ENCODE measurements around the gene PRDM13.

Gene PRDM13

DNA sequence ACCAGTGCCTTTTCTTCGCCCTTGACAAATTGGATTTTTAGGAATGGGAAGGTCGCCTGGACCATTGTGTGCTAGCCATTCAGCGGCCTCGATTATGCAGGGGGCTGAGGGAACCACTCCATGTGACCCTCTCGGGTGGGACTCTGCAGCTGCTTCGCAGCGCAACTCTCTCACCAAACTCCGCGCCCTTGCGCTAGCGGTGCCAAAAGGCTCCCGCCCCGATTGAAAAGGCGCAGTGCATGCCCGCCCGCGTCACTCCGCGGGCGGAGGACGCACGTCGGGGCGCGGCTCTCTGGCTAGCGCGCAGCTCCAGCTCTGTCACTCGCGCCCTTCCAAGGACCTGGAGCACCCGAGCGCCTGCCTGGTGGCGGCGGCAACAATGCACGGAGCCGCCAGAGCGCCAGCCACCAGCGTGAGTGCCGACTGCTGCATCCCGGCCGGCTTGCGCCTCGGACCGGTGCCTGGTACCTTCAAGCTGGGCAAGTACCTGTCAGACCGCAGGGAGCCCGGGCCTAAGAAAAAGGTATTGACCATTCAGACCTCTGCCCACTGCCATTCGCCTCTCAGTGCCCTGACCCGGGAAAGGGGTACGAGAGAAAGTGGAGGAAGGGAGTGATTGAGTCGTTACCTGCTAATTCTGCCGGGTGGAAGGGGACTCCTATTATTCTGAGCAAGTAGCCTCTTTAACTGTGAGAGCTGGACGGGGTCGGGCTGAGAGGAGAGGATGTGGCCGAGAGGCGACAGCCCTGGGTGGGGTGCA, at the start of gene PRDM13:
Gene PRDM13, plus strand, starts transcription at position 178 of the 760 bp plus-strand sequence. Its CDS starts 202 bp downstream, at position 380.
- H3K9me3 Mint-ChIP-seq, result no peaks in the 10 kb centered on the region
- H3K4me3 Mint-ChIP-seq, result no peak within 1 kb of the TSS
- peaks cover 8% of the 10 kb centered on the region for H3K4me1 Mint-ChIP-seq
- H3K27ac Mint-ChIP-seq, result peak within 1 kb of the TSS; percentile 52
- H3K27me3 Mint-ChIP-seq, result peaks cover 26% of the 10 kb centered on the region
- no peak for DNase-seq (ENCODE audit: low spot score in 2 of 2)
- peaks cover 2% of the 10 kb centered on the region for H3K36me3 Mint-ChIP-seq
- ATAC-seq (ENCODE audit: low read depth), result no peak

DNA sequence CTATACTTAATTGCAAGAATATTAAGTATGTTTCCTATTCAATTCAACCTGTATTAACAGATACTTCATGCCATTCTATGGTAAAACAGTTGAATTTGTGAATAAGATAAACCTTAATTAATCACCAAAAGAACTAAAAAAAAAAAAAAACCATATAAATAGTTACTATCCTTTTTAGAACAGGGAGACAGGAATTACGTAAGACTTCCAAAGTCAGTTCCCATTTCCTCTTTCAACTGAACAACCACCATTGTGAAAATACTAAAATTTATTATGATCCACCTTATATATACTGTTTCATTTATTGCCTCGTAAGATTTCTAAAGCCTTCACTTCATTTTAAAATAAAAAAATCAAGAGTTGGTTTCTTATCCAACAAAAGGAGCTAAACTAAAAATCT, 47.6 kb upstream of the PRDM13 start:
- H3K36me3 Mint-ChIP-seq, result peaks cover 29% of the 10 kb centered on the region
- ATAC-seq (ENCODE audit: low read depth) (no peak), DNase-seq (ENCODE audit: low spot score in 2 of 2) (no peak)
- no peak overlapping the region for H3K27ac Mint-ChIP-seq
- peaks cover 2% of the 10 kb centered on the region for H3K9me3 Mint-ChIP-seq
- no peak overlapping the region for H3K4me3 Mint-ChIP-seq
- H3K4me1 Mint-ChIP-seq, result peaks cover 7% of the 10 kb centered on the region
- H3K27me3 Mint-ChIP-seq, result no peaks in the 10 kb centered on the region

DNA sequence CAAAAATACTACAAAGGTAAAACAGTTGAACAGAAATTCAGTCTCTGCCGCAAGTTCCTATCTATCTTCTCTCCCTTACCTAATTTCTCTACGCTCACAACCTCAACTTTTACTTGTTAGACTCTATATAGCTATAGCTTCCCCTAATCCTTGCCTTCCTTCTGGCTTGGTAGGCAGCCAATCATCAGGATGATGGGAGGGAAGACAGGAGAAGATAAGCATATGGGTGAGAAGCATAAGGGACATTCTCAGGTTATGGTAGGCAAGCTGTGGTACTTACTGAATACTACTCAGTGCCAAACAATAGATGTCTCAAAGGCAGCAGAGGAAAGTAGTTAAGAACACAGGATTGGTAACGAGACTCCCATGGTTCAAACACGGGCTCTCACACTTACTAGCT, 46.0 kb upstream of the PRDM13 start:
- no peaks in the 10 kb centered on the region for H3K9me3 Mint-ChIP-seq
- ATAC-seq (ENCODE audit: low read depth) (no peak), DNase-seq (ENCODE audit: low spot score in 2 of 2) (no peak)
- no peak overlapping the region for H3K27ac Mint-ChIP-seq
- H3K27me3 Mint-ChIP-seq, result no peaks in the 10 kb centered on the region
- H3K4me3 Mint-ChIP-seq, result no peak overlapping the region
- H3K36me3 Mint-ChIP-seq, result peaks cover 21% of the 10 kb centered on the region
- H3K4me1 Mint-ChIP-seq, result peaks cover 7% of the 10 kb centered on the region

DNA sequence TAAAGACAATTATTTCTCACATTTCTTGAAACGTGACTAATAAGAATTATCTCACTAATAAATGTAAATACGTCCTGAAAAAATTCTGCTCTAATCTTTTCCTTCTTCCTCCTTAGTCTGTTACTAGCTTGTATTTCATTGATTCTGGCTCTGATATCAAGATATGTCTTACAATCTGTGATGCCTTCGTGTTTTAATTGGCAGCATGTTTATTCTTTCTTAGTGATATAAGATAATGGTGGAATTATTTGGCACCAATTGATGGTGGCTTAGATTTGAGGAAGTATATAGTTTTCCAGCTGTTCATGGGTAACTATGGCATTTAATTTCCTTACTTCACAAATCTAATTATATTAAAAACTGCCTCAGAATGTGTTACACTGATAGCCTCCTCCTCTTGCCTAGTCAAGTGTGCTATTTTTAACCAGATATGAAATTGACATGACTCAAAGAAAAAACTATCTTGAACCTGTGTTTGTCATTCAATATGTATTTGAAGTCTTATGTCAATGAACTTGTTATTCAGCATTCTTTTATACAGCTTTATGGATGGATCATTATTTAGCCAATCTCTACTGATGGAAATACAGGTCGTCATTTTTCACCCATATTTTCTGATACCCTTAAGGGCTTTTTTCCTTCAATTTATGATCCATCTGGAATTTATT, 43.4 kb upstream of the PRDM13 start:
- H3K27me3 Mint-ChIP-seq, result no peaks in the 10 kb centered on the region
- H3K36me3 Mint-ChIP-seq, result peaks cover 8% of the 10 kb centered on the region
- H3K4me1 Mint-ChIP-seq, result peaks cover 16% of the 10 kb centered on the region
- no peak overlapping the region for H3K4me3 Mint-ChIP-seq
- ATAC-seq (ENCODE audit: low read depth) (no peak), DNase-seq (ENCODE audit: low spot score in 2 of 2) (no peak)
- no peaks in the 10 kb centered on the region for H3K9me3 Mint-ChIP-seq
- H3K27ac Mint-ChIP-seq, result no peak overlapping the region

DNA sequence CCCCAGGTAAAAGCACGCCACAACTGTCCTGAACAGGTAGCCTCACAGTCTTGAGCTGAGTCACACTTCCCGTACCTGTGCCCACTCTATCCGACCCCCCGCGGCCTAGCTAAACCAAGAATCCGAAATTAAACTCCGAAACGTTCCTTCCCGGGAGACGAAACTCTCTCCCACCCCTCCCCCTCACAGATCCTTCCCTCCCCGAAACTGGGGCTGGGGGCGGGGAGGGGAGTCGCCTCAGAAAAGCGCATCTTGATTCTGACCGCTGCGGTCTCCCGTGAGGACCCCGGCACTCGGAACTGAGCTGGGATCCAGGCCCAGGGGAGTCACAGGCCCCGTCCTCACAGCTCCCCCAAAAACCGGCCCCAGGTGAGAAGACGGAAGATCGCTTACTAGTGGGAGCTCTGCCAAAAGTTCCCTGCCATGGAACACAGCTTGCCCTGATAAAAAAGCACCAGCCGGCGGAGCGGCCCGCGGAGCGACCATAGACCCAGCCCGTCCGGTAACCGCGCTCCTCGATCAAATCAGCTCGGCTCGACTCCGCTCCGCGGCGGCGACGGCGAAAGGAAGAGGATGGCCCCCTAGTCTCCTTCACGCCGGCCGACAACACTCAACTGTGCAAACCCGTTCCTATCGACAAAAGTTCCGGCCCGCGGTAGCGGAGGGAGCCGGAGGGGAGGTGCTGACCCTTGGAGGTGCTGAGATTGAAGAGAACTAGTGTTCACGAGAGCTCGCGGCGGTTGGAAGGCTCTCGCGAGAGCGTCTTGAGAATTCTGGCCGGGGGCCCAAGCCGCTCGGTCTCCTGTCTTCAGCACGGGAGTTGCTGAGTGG, 38.3 kb upstream of the PRDM13 start, which contains the start of gene CCNC:
Gene CCNC, minus strand, starts transcription at position 558 of the 831 bp plus-strand sequence. Its CDS starts 133 bp downstream, at position 425.
- Mint-ChIP-seq H3K27ac (peak within 1 kb of the TSS; percentile 93), H3K27me3 (no peaks in the 10 kb centered on the region), H3K4me3 (peak within 1 kb of the TSS; percentile 91), H3K36me3 (no peaks in the 10 kb centered on the region), H3K9me3 (no peaks in the 10 kb centered on the region), H3K4me1 (peaks cover 16% of the 10 kb centered on the region)
- DNase-seq (ENCODE audit: low spot score in 2 of 2) (peak; percentile 86 to 92), ATAC-seq (ENCODE audit: low read depth) (peak; percentile 95)

DNA sequence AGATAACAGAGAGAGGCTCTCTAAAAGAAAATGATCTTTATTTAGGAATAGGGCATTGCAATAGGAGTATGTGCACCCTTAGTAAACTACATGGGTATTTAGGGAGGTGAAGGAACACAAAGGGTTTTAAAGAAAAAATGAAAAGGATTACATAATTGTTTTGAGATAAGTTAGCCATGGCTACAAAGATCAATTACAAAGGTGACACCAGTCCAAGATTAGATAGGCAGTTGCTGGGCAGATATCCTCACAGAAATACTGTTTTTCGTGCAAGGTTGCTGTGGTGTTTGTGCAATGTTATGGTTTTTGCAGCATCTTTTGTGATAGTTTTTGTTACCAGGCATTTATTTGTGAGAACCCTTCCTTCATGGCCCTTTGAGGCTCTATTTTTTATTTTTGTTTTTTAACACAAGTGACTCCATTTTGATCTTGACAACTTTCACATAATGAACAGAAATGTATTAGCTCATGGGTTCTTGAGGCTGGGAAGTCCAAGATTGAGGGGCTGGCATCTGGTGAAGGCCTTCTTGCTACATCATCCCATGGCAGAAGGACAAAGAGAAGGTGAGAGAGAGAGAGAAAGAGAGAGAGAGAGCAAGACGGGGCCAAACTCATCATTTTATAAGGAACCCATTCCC, 32.5 kb upstream of the PRDM13 start:
- H3K4me3 Mint-ChIP-seq, result no peak overlapping the region
- no peak overlapping the region for H3K27ac Mint-ChIP-seq
- DNase-seq (ENCODE audit: low spot score in 2 of 2) (no peak), ATAC-seq (ENCODE audit: low read depth) (no peak)
- no peaks in the 10 kb centered on the region for H3K4me1 Mint-ChIP-seq
- H3K27me3 Mint-ChIP-seq, result peaks cover 2% of the 10 kb centered on the region
- H3K36me3 Mint-ChIP-seq, result peaks cover 2% of the 10 kb centered on the region
- H3K9me3 Mint-ChIP-seq, result no peaks in the 10 kb centered on the region

DNA sequence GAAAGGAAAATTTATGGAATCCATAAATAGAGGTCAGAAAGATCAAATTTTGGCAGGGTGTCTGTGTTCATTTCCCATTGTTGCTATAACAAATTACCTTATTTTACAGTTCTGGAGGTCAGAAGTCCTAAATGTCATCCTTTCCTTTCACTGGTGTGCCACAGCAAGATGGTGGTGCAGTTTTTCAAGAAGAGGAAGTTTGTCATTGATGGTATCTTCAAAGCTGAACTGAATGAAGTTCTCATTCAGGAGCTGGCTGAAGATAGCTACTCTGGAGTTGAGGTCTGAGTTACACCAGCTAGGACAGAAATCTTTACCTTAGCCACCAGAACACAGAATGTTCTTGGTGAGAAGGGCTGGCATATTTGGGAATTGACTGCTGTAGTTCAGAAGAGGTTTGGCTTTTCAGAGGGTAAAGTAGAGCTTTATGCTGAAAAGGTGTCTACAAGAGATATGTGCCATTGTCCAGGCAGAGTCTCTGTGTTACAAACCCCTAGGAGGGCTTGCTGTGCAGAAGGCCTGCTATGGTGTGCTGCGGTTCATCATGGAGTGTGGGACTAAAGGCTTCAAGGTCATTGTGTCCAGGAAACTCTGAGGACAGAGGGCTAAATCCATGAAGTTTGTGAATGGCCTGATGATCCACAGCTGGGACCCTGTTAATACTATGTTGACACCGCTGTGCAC, 30.9 kb upstream of the PRDM13 start:
- peaks cover 2% of the 10 kb centered on the region for H3K36me3 Mint-ChIP-seq
- DNase-seq (ENCODE audit: low spot score in 2 of 2), result no peak
- H3K4me3 Mint-ChIP-seq, result no peak overlapping the region
- H3K27ac Mint-ChIP-seq, result no peak overlapping the region
- no peak for ATAC-seq (ENCODE audit: low read depth)
- no peaks in the 10 kb centered on the region for H3K9me3 Mint-ChIP-seq
- no peaks in the 10 kb centered on the region for H3K4me1 Mint-ChIP-seq
- H3K27me3 Mint-ChIP-seq, result peaks cover 5% of the 10 kb centered on the region

DNA sequence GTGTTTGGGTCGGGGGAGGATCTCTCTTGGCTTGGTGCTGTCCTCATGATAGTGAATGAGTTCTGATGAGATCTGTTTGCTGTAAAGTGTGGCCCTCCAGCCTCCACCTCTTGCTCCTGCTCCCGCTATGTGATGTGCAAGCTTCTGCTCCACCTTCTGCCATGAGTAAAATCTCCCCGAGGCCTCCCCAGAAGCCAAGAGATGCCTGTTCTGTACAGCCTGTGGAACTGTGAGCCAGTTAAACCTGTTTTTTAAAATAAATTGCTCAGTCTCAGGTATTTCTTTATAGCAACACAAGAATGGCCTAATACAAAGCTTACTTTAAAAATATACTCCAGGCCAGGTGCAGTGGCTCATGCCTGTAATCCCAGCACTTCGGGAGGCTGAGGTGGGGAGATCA, 26.9 kb upstream of the PRDM13 start:
- no peak for ATAC-seq (ENCODE audit: low read depth)
- H3K4me1 Mint-ChIP-seq, result no peaks in the 10 kb centered on the region
- no peak overlapping the region for H3K4me3 Mint-ChIP-seq
- no peaks in the 10 kb centered on the region for H3K9me3 Mint-ChIP-seq
- no peak for DNase-seq (ENCODE audit: low spot score in 2 of 2)
- H3K36me3 Mint-ChIP-seq, result peaks cover 2% of the 10 kb centered on the region
- H3K27ac Mint-ChIP-seq, result no peak overlapping the region
- peaks cover 5% of the 10 kb centered on the region for H3K27me3 Mint-ChIP-seq

DNA sequence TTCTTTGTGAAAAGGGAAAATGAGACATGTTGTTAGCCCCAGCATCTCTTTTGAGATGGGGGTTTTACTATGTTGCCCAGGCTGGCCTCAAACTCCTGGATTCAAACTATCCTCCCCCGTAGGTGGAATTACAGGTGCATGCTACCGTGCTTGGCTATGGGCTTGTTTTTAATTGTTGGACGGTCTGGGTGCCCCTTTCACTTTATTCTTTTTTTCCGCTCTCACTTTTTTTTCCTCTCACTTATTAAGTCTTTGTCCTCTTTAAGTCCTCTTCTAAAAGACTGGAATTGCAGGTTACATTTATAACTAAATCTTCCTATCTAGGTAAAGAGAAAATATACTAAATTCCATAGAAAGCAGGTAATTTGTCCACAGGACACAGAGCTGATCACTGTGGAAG, 18.8 kb upstream of the PRDM13 start:
- DNase-seq (ENCODE audit: low spot score in 2 of 2) (no peak), ATAC-seq (ENCODE audit: low read depth) (no peak)
- Mint-ChIP-seq H3K4me3 (no peak overlapping the region), H3K36me3 (no peaks in the 10 kb centered on the region), H3K27me3 (peaks cover 7% of the 10 kb centered on the region), H3K4me1 (peaks cover 6% of the 10 kb centered on the region), H3K27ac (no peak overlapping the region), H3K9me3 (no peaks in the 10 kb centered on the region)

DNA sequence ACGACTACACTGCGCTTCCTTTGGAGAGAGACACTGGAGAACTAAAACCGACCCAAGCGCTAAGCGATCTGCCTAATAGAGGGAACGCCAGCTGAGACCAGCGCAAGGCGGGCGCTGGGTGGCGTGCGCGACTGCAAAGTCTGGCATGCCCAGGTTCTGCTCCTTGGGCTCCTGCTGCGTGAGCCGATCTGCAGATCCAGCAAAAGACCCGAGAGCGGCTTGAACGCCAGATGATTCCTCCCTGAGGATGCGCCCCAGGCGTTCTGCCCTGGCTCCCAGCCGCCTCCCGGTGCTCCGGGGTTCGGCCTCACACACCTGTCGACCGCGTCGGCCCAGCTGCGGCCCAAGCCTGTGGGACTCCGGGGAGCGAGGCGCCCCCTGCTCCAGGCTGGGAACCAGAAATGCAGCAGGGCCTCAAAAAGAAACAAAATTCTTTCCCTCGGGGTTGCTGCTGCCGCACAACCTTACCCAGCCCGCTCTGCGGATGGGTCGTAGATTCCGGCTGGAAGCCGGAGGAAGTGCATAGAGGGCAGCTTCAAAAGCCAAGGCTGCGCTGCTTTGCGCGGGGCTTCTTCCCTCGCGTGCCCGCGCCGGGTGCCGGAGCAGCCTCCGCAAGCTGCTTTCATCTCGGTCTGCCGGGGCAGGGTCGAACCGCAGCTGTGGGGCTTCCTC, 17.9 kb upstream of the PRDM13 start:
- Mint-ChIP-seq H3K27ac (no peak overlapping the region), H3K4me1 (peaks cover 6% of the 10 kb centered on the region), H3K36me3 (no peaks in the 10 kb centered on the region), H3K4me3 (peak overlapping the region; percentile 89), H3K27me3 (peaks cover 9% of the 10 kb centered on the region), H3K9me3 (no peaks in the 10 kb centered on the region)
- ATAC-seq (ENCODE audit: low read depth) (peak; percentile 86), DNase-seq (ENCODE audit: low spot score in 2 of 2) (peak; percentile 56 to 58)

DNA sequence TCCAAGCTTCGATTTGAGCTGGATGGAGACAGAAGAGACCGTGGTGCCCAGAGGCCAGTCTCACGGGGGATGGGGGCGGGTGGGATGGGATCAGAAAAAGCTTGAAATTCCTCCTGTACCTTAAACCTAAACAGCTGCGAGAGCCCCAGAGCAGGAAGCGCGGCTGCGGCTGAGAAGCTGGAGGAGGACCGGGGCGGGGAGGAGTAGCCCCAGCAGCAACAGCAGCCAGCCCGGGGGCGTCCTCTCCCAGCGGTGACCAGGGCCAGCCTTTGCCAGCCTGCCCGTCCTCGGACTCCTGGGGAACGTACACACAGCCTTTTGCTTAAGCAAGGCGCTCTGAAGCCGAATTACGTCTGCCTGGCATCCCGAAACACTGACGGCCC, 17.4 kb upstream of the PRDM13 start:
- no peaks in the 10 kb centered on the region for H3K36me3 Mint-ChIP-seq
- DNase-seq (ENCODE audit: low spot score in 2 of 2), result peak in 1 of 2 donors; percentile 17
- peak; percentile 17 for ATAC-seq (ENCODE audit: low read depth)
- H3K4me1 Mint-ChIP-seq, result peaks cover 6% of the 10 kb centered on the region
- peak overlapping the region; percentile 89 for H3K4me3 Mint-ChIP-seq
- H3K9me3 Mint-ChIP-seq, result no peaks in the 10 kb centered on the region
- peaks cover 9% of the 10 kb centered on the region for H3K27me3 Mint-ChIP-seq
- no peak overlapping the region for H3K27ac Mint-ChIP-seq

DNA sequence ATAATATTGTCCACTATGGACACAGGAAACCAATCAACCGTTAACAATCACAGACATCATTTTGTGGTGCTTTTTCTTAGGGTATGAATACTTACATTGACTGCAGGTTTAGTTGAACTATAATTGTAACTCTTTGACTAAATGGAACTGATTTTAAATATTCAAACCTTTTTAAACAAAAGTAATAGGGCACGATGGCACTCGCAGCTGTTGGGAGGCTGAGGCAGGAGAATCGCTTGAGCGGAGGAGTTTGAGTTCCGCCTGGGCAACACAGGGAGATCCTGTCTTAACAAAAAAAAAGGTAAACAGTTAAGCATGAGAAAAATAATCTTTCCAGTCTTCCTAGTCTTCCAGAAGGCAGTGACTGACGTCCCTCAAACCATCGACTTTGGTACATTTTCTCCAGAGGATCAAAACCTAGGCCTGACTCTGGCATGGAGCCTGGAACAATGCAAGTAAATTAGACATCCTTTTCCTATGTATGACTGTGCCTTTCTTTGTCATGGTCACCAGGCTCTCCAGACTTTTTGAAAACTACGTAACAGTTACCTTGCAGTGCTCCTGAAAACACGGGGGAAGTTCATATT, 16.6 kb upstream of the PRDM13 start:
- no peak for DNase-seq (ENCODE audit: low spot score in 2 of 2)
- H3K27ac Mint-ChIP-seq, result no peak overlapping the region
- no peak for ATAC-seq (ENCODE audit: low read depth)
- H3K27me3 Mint-ChIP-seq, result peaks cover 13% of the 10 kb centered on the region
- H3K4me3 Mint-ChIP-seq, result peak overlapping the region; percentile 52
- H3K4me1 Mint-ChIP-seq, result peaks cover 6% of the 10 kb centered on the region
- H3K9me3 Mint-ChIP-seq, result no peaks in the 10 kb centered on the region
- H3K36me3 Mint-ChIP-seq, result no peaks in the 10 kb centered on the region
